ENCODE data around the gene RASSF8. TPM values are rescaled to one million over a fixed set of nuclear protein-coding genes. Genes with fewer than 3 reads are reported as not detected.

Gene RASSF8
- total RNA-seq, 4 donors from 2014 or later = 40.1 to 66.1 (median 48.2) TPM

DNA sequence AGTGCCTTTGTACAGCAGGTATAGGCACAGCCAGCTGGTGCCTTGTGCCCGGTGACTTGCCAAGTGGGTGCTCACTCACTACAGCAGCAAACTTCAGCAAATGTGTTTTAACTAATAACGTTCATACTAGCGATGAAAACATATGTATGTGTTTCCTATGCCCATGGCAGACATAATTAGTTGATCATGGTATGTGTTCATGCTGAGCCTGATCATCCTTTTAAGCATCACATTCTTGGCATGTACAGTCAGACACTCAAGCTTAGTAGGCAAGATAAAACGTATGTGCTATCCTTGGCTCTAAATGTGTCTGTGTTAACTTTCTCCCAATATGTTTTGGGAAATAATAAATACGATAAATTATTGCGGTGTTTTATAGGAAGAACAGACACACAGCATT lies 55.6 kb downstream of the RASSF8 start:
- TF ChIP-seq, protein P1, sequence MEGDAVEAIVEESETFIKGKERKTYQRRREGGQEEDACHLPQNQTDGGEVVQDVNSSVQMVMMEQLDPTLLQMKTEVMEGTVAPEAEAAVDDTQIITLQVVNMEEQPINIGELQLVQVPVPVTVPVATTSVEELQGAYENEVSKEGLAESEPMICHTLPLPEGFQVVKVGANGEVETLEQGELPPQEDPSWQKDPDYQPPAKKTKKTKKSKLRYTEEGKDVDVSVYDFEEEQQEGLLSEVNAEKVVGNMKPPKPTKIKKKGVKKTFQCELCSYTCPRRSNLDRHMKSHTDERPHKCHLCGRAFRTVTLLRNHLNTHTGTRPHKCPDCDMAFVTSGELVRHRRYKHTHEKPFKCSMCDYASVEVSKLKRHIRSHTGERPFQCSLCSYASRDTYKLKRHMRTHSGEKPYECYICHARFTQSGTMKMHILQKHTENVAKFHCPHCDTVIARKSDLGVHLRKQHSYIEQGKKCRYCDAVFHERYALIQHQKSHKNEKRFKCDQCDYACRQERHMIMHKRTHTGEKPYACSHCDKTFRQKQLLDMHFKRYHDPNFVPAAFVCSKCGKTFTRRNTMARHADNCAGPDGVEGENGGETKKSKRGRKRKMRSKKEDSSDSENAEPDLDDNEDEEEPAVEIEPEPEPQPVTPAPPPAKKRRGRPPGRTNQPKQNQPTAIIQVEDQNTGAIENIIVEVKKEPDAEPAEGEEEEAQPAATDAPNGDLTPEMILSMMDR (IDR thresholded peaks at IDR 0.05; ENCODE audit: low read depth) = no peak

DNA sequence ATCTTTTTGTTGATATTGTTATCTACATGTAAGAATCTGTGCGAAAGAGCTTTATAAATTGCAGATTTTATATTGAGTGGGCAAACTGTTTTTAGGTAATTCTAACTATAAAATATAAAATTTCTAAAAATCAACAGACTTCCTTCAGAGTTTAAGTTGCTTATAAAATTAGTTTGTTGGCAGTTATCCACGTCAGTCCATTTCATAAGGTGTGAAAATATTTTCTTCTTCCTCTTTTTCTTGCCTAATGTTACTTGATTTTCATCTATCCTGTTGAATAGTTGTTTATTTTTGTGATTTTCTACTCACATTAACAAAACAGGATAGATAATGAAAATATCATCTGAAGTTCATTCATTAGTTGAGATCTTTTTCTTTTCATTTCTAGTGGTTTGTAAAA lies 58.0 kb downstream of the RASSF8 start:
- TF ChIP-seq, protein P1 (IDR thresholded peaks at IDR 0.05; ENCODE audit: low read depth) = no peak

DNA sequence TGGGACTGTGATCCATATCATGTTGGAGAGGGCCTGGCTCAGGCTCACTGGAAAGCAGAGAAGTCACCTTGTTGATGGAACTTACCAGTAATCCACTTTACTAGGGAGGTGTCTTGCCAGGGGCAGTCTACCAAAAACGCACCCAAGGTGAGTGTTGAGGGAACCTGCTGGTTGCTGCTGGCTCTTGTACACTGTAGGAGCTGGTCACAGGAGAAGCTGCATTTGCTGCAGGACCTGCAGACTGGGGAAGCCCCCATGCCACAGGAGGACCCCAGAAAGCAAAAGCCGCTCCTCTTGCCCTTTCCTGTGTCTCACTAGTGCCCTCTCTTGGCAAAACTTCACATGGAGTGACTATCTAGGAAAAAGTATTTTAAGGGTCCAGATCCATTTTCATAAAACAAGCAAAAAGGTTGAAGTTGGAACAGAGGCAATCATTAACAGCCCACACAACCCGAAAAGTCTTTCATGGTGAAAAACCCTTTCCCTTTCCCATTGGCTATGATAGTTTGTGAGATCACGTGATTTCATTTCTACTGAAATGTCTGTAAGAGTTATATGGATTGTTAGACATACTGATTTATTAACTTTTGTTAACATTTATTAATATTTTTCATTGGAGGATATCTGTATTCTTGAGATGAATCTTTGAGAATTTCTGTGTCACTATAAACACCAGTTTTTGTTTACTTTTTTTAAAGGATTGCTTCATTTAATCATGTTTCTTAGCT lies 59.2 kb downstream of the RASSF8 start:
- TF ChIP-seq, protein P1 (IDR thresholded peaks at IDR 0.05; ENCODE audit: low read depth) = no peak

DNA sequence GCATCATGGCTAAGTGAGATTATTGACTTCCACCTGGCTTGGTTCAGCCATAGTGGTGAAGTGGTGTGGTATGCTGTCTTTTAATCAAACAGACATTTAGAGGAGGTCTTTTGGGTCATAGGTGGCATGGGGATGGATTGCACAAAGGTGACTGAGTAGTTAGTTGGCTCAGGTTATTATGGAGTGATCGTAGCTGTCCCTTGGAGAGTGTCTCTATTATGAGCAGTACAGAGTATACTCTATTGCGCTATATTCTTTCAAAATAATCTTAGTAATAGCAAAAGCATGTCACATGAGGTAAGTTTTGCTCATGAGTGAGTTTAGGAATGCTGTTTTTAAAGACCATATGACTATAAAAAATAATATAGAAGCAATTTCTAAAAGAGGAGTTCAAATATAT lies 60.4 kb downstream of the RASSF8 start:
- TF ChIP-seq, protein P1 (IDR thresholded peaks at IDR 0.05; ENCODE audit: low read depth) = no peak

DNA sequence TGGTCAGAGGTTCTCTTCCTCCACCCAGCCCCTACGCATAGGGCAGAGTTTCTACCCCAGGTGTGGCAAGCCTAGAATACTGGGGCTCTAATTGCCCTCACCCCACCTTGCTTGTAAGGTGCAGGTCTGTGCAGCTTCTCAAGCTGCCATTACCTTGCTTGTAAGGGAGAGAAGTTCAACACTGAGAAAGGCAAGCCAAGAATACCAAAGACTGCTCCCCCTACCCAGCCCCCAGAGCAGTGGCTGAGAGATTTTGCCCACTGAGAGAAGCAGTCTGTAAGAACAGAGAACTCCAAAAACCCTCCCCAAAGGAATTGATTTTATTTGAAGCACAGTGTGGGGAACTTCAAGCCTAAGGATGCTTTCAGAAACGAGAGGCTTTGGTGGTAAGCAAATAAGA lies 63.1 kb downstream of the RASSF8 start:
- TF ChIP-seq, protein P1 (IDR thresholded peaks at IDR 0.05; ENCODE audit: low read depth) = no peak

DNA sequence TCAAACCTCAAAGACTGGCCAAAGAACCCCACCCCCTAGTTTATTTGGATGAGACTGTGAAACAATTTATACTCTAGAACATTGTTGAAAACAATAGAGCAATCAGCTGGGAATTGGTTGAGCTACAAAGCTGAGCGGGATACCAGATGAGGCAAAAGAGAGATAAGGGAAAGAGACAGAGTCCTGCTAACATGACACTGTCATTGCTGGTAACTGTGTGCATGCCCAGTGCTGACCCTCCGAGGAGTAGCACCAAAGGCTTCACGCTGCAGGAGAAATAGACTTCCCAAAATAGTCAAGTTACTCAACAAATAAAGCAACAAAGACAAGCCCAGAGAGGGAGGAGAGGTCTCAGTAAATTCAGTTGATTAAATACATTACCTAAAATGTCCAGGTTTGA lies 63.6 kb downstream of the RASSF8 start:
- TF ChIP-seq, protein P1 (IDR thresholded peaks at IDR 0.05; ENCODE audit: low read depth) = no peak

DNA sequence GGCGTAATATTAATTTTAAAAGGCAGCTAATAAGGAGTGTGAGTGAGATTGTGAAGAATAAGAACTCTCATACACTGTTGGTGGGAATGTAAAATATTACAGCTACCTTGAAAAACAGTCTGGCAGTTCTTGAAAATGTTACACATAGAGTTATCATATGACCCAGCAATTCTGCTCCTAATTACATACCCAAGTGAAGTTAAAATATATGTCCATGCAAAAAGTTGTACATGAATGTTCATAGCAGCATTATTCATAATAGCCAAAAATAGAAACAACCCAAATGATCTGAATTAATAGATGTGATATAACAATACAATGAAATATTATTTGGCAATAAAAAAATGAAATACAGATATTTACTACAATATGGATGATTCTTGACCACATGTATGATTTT lies 68.2 kb downstream of the RASSF8 start:
- TF ChIP-seq, protein P1 (IDR thresholded peaks at IDR 0.05; ENCODE audit: low read depth) = no peak
